H9 (cell line): ENCODE data around the gene MYL10. TPM values are rescaled to one million over a fixed set of nuclear protein-coding genes. Genes with fewer than 3 reads are reported as not detected.

ENCODE experiments used
- DNase-seq: peaks from one replicate; pipeline ENCODE4 v3.0.0-alpha.2; 2017
- H2AFZ ChIP-seq: one replicate; pipeline ENCODE4 v1.6.1; 2013; ENCODE audit warnings: mild to moderate bottlenecking, low read length, control low read depth, moderate library complexity
- H2AK5ac ChIP-seq: 2 replicates; pipeline ENCODE4 v1.6.1; 2013; ENCODE audit warnings: low read length, control low read depth, mixed read lengths; ENCODE audit not compliant: insufficient read length
- H2BK120ac ChIP-seq: one replicate; pipeline ENCODE4 v1.6.1; 2013; ENCODE audit warnings: low read depth, mild to moderate bottlenecking, low read length, control low read depth, inconsistent platforms; ENCODE audit not compliant: poor library complexity, severe bottlenecking
- H2BK12ac ChIP-seq: 2 replicates; pipeline ENCODE4 v1.6.1; 2013; ENCODE audit warnings: low read length, control low read depth, mixed read lengths, low read depth; ENCODE audit not compliant: insufficient read length
- H2BK15ac ChIP-seq: 2 replicates; pipeline ENCODE4 v1.6.1; 2013; ENCODE audit warnings: low read depth, low read length, control low read depth
- H2BK20ac ChIP-seq: one replicate; pipeline ENCODE4 v1.6.1; 2013; ENCODE audit warnings: low read depth, mild to moderate bottlenecking, low read length, control low read depth, inconsistent platforms; ENCODE audit not compliant: poor library complexity, severe bottlenecking
- H2BK5ac ChIP-seq: 2 replicates; pipeline ENCODE4 v1.6.1; 2013; ENCODE audit warnings: low read length, control low read depth, mixed read lengths; ENCODE audit not compliant: insufficient read length
- H3K14ac ChIP-seq: 2 replicates; pipeline ENCODE4 v1.6.1; 2013; ENCODE audit warnings: low read length, control low read depth; ENCODE audit not compliant: insufficient read depth
- H3K18ac ChIP-seq: 2 replicates; pipeline ENCODE4 v1.6.1; 2013; ENCODE audit warnings: low read depth, mild to moderate bottlenecking, mixed read lengths, low read length, control low read depth; ENCODE audit not compliant: insufficient read length
- H3K23ac ChIP-seq: 2 replicates; pipeline ENCODE4 v1.6.1; 2013; ENCODE audit warnings: low read length, control low read depth, mixed read lengths, low read depth; ENCODE audit not compliant: insufficient read length
- H3K23me2 ChIP-seq: 2 replicates; pipeline ENCODE4 v1.6.1; 2013; ENCODE audit warnings: low read depth, mild to moderate bottlenecking, mixed read lengths, low read length, control low read depth; ENCODE audit not compliant: insufficient read length, poor library complexity, severe bottlenecking
- H3K27ac ChIP-seq: 2 replicates; pipeline ENCODE4 v1.5.1; 2013; ENCODE audit warnings: low read length, control low read depth, mixed read lengths, low read depth; ENCODE audit not compliant: insufficient read length
- H3K27me3 ChIP-seq: 2 replicates; pipeline ENCODE4 v1.6.1; 2013; ENCODE audit warnings: low read length, control low read depth, inconsistent platforms; ENCODE audit not compliant: insufficient read depth
- H3K4ac ChIP-seq: 2 replicates; pipeline ENCODE4 v1.6.1; 2013; ENCODE audit warnings: low read depth, mild to moderate bottlenecking, control low read depth, inconsistent platforms, low read length, moderate library complexity
- H3K4me1 ChIP-seq: 2 replicates; pipeline ENCODE4 v1.6.1; 2013; ENCODE audit warnings: low read length, control low read depth, inconsistent platforms; ENCODE audit not compliant: insufficient read depth
- H3K4me2 ChIP-seq: 2 replicates; pipeline ENCODE4 v1.6.1; 2013; ENCODE audit warnings: low read length, control low read depth, mixed read lengths; ENCODE audit not compliant: insufficient read length, insufficient read depth
- H3K56ac ChIP-seq: 2 replicates; pipeline ENCODE4 v1.6.1; 2013; ENCODE audit warnings: low read depth, mild to moderate bottlenecking, mixed read lengths, low read length, control low read depth; ENCODE audit not compliant: insufficient read length
- H3K79me1 ChIP-seq: 2 replicates; pipeline ENCODE4 v1.6.1; 2013; ENCODE audit warnings: low read depth, mild to moderate bottlenecking, moderate library complexity, low read length, control low read depth, inconsistent platforms; ENCODE audit not compliant: insufficient read depth, poor library complexity, severe bottlenecking
- H3K79me2 ChIP-seq: 2 replicates; pipeline ENCODE4 v1.6.1; 2013; ENCODE audit warnings: low read length, control low read depth, inconsistent platforms; ENCODE audit not compliant: insufficient read depth
- H3K9ac ChIP-seq: 2 replicates; pipeline ENCODE4 v1.6.1; 2013; ENCODE audit warnings: low read length, control low read depth, mixed read lengths; ENCODE audit not compliant: insufficient read length; ENCODE audit errors: extremely low read depth
- H3K9me3 ChIP-seq: one replicate; pipeline ENCODE4 v1.6.1; 2013; ENCODE audit warnings: low read depth, low read length, inconsistent platforms; ENCODE audit not compliant: control insufficient read depth
- H3T11ph ChIP-seq: one replicate; pipeline ENCODE4 v1.6.1; 2013; ENCODE audit warnings: mild to moderate bottlenecking, low read length, control low read depth, inconsistent platforms
- H4K20me1 ChIP-seq: one replicate; pipeline ENCODE4 v1.6.1; 2013; ENCODE audit not compliant: control insufficient read depth, insufficient read length, insufficient read depth
- H4K5ac ChIP-seq: 2 replicates; pipeline ENCODE4 v1.6.1; 2013; ENCODE audit warnings: low read depth, mild to moderate bottlenecking, mixed read lengths, low read length, control low read depth; ENCODE audit not compliant: insufficient read length
- H4K8ac ChIP-seq: replicated peaks from 2 replicates; pipeline ENCODE4 v1.6.1; 2013; ENCODE audit warnings: low read length, control low read depth, mixed read lengths, low read depth; ENCODE audit not compliant: insufficient read length
- H4K91ac ChIP-seq: 2 replicates; pipeline ENCODE4 v1.6.1; 2013; ENCODE audit warnings: low read depth, mild to moderate bottlenecking, moderate library complexity, mixed read lengths, low read length, control low read depth; ENCODE audit not compliant: insufficient read length
- H3K27ac Mint-ChIP-seq, 3 experiments: 2 replicates in 2 of 3; 3 replicates in 1 of 3; pipeline ENCODE4 v1.8.0; 2020 to 2021; ENCODE audit warnings: mixed read lengths in 3 of 3, mild to moderate bottlenecking in 1 of 3, moderate library complexity in 1 of 3
- H3K27me3 Mint-ChIP-seq: 2 replicates; pipeline ENCODE4 v1.8.0; 2021; ENCODE audit warnings: low read depth, mild to moderate bottlenecking, moderate library complexity, mixed read lengths
- H3K36me3 Mint-ChIP-seq, 3 experiments: 2 replicates in 2 of 3; 3 replicates in 1 of 3; pipeline ENCODE4 v1.8.0; 2020 to 2021; ENCODE audit warnings: low read depth in 3 of 3, mixed read lengths in 3 of 3; ENCODE audit not compliant: insufficient read depth in 1 of 3
- H3K4me1 Mint-ChIP-seq, 2 experiments: 2 replicates each; pipeline ENCODE4 v1.8.0; 2020; ENCODE audit warnings: mixed read lengths in 2 of 2
- H3K4me3 Mint-ChIP-seq, 2 experiments: 2 replicates in 1 of 2; 3 replicates in 1 of 2; pipeline ENCODE4 v1.8.0; 2020 to 2021; ENCODE audit warnings: mild to moderate bottlenecking in 2 of 2, mixed read lengths in 2 of 2, moderate library complexity in 1 of 2
- H3K9me3 Mint-ChIP-seq, 2 experiments: 2 replicates in 1 of 2; 3 replicates in 1 of 2; pipeline ENCODE4 v1.8.0; 2020; ENCODE audit warnings: mild to moderate bottlenecking in 2 of 2, mixed read lengths in 2 of 2, moderate library complexity in 1 of 2
- WGBS: extraction: QIAGEN DNeasy Blood & Tissue Kit; methylation state at CpG from one replicate; pipeline ENCODE4 v1.1.7; 2013; ENCODE audit warnings: missing lambda C conversion rate, low lambda C conversion rate, mixed read lengths; ENCODE audit not compliant: insufficient read length; ENCODE audit errors: extremely low coverage; 5-methylcytosine and 5-hydroxymethylcytosine counted together
- total RNA-seq: library from RNA; stranded (reverse); gene quantifications from 2 replicates; pipeline ENCODE4 v1.2.1, GENCODE V29; 2021
- TF ChIP-seq, protein P1 (sequence below): fragments of 200-600 bp; sonication (generic); conservative IDR thresholded peaks from 3 replicates; pipeline ENCODE4 v1.8.0; 2021; ENCODE audit warnings: antibody characterized with exemption, mild to moderate bottlenecking

MYL10 gene
- total RNA-seq, 1 experiment from 2014 or later, result 0.50 TPM

- no peaks in the 10 kb centered on the region for H3K23me2 ChIP-seq
- peak overlapping the region in 1 of 3 experiments; percentile 8; a peak in 2 of 7 replicates for H3K27ac Mint-ChIP-seq
- peaks cover 8% of the 10 kb centered on the region; the same call in 1 of the 2 replicates for H3K4me1 ChIP-seq
- no peak overlapping the region for H3K4me3 Mint-ChIP-seq
- no peak overlapping the region for H3K18ac ChIP-seq
- H2AFZ ChIP-seq, result no peak overlapping the region
- H4K20me1 ChIP-seq, result no peaks in the 10 kb centered on the region
- no peaks in the 10 kb centered on the region; a peak in 1 of 7 replicates for H3K36me3 Mint-ChIP-seq
- H3K9me3 Mint-ChIP-seq, result no peaks in the 10 kb centered on the region; a peak in 1 of 5 replicates
- no peak overlapping the region for H3T11ph ChIP-seq
- H4K8ac ChIP-seq, result no peak overlapping the region
- H3K9ac ChIP-seq, result no peak overlapping the region
- no CpG with 5 or more reads among the region's 15 CpGs for WGBS
- peaks cover 24 to 38% of the 10 kb centered on the region in 2 experiments for H3K4me1 Mint-ChIP-seq
- no peak overlapping the region for H3K27ac ChIP-seq
- no peaks in the 10 kb centered on the region for H3K79me2 ChIP-seq
- no peak overlapping the region for H4K91ac ChIP-seq
- H2BK12ac ChIP-seq, result no peak overlapping the region
- no peak overlapping the region for H3K14ac ChIP-seq
- H3K56ac ChIP-seq, result no peak overlapping the region
- H3K9me3 ChIP-seq, result no peaks in the 10 kb centered on the region
- no peak overlapping the region for H2BK5ac ChIP-seq
- H3K79me1 ChIP-seq, result no peaks in the 10 kb centered on the region
- no peak overlapping the region for H2AK5ac ChIP-seq
- H3K27me3 Mint-ChIP-seq, result peaks cover 6% of the 10 kb centered on the region
- H2BK120ac ChIP-seq, result no peak overlapping the region
- no peak overlapping the region for H3K4me2 ChIP-seq
- H3K27me3 ChIP-seq, result no peaks in the 10 kb centered on the region
- no peak overlapping the region for H4K5ac ChIP-seq
- TF ChIP-seq, protein P1, sequence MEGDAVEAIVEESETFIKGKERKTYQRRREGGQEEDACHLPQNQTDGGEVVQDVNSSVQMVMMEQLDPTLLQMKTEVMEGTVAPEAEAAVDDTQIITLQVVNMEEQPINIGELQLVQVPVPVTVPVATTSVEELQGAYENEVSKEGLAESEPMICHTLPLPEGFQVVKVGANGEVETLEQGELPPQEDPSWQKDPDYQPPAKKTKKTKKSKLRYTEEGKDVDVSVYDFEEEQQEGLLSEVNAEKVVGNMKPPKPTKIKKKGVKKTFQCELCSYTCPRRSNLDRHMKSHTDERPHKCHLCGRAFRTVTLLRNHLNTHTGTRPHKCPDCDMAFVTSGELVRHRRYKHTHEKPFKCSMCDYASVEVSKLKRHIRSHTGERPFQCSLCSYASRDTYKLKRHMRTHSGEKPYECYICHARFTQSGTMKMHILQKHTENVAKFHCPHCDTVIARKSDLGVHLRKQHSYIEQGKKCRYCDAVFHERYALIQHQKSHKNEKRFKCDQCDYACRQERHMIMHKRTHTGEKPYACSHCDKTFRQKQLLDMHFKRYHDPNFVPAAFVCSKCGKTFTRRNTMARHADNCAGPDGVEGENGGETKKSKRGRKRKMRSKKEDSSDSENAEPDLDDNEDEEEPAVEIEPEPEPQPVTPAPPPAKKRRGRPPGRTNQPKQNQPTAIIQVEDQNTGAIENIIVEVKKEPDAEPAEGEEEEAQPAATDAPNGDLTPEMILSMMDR, result no peak
- no peak overlapping the region for H3K23ac ChIP-seq
- no peak overlapping the region for H2BK15ac ChIP-seq
- no peak for DNase-seq
- no peak overlapping the region for H3K4ac ChIP-seq
- no peak overlapping the region for H2BK20ac ChIP-seq
Measured at GRCh38 chr7:101626069-101626671, 2.9 kb downstream of the MYL10 start.
